ENCODE results near the gene PGM2L1. TPM values are rescaled to one million over a fixed set of nuclear protein-coding genes. Genes with fewer than 3 reads are reported as not detected.

PGM2L1 gene
- polyA plus RNA-seq, 1 donor from 2014 or later: 5.2 TPM

Other genes with a start within 250 kb of the PGM2L1 start
- 7.5 TPM for gene C2CD3, start 227.4 kb downstream of the PGM2L1 start, polyA plus RNA-seq
- 8.7 TPM for gene PPME1, start 227.1 kb downstream of the PGM2L1 start, polyA plus RNA-seq
- not detected for gene P4HA3, start 86.8 kb downstream of the PGM2L1 start, polyA plus RNA-seq
- not detected for gene KCNE3, start 69.1 kb upstream of the PGM2L1 start, polyA plus RNA-seq
- 15.6 TPM for gene LIPT2, start 95.3 kb upstream of the PGM2L1 start, polyA plus RNA-seq
- 14.0 TPM for gene POLD3, start 194.1 kb upstream of the PGM2L1 start, polyA plus RNA-seq